HG02623 (cell line): Measurements from ENCODE around the gene PHLDB2.

ENCODE experiments used
- ATAC-seq: cut with Tn5 transposase; IDR thresholded peaks from one replicate; pipeline ENCODE4 v1.9.1; 2021; ENCODE audit warnings: moderate library complexity; ENCODE audit not compliant: unreplicated experiment

Gene PHLDB2

GRCh38 chr3:111850537-111850936, 8.5 kb upstream of the PHLDB2 start:
- no peak for ATAC-seq

- no peak for ATAC-seq
Observed at GRCh38 chr3:111851511-111851954, 7.5 kb upstream of the PHLDB2 start.

GRCh38 chr3:111852540-111852939, 6.5 kb upstream of the PHLDB2 start:
- no peak for ATAC-seq

GRCh38 chr3:111853068-111853467, 6.0 kb upstream of the PHLDB2 start:
- no peak for ATAC-seq

GRCh38 chr3:111854990-111855389, 4.1 kb upstream of the PHLDB2 start:
- ATAC-seq = no peak

GRCh38 chr3:111856501-111856900, 2.6 kb upstream of the PHLDB2 start:
- ATAC-seq = no peak

- no peak for ATAC-seq
Observed at GRCh38 chr3:111857474-111857873, 1.6 kb upstream of the PHLDB2 start.

- ATAC-seq = no peak
Observed at GRCh38 chr3:111858642-111859041, 423 bp upstream of the PHLDB2 start.

GRCh38 chr3:111859974-111860859, 1.2 kb downstream of the PHLDB2 start:
- ATAC-seq = peak; percentile 88

GRCh38 chr3:111861391-111861790, 2.3 kb downstream of the PHLDB2 start:
- no peak for ATAC-seq

- ATAC-seq = no peak
Observed at GRCh38 chr3:111862415-111862814, 3.4 kb downstream of the PHLDB2 start.

GRCh38 chr3:111862974-111863373, 3.9 kb downstream of the PHLDB2 start:
- no peak for ATAC-seq

- no peak for ATAC-seq
Observed at GRCh38 chr3:111863942-111864694, 5.1 kb downstream of the PHLDB2 start.

- ATAC-seq = no peak
Observed at GRCh38 chr3:111864821-111865656, 6.0 kb downstream of the PHLDB2 start.

- ATAC-seq = no peak
Observed at GRCh38 chr3:111867889-111868426, 8.9 kb downstream of the PHLDB2 start.

GRCh38 chr3:111870620-111871019, 11.6 kb downstream of the PHLDB2 start:
- no peak for ATAC-seq

GRCh38 chr3:111871809-111872623, 13.0 kb downstream of the PHLDB2 start:
- ATAC-seq = no peak

- ATAC-seq = no peak
Observed at GRCh38 chr3:111872979-111873378, 13.9 kb downstream of the PHLDB2 start.

- ATAC-seq = no peak
Observed at GRCh38 chr3:111874177-111874820, 15.2 kb downstream of the PHLDB2 start.
